Measurements from ENCODE around the gene NOS1AP.

- TF ChIP-seq, protein P1, sequence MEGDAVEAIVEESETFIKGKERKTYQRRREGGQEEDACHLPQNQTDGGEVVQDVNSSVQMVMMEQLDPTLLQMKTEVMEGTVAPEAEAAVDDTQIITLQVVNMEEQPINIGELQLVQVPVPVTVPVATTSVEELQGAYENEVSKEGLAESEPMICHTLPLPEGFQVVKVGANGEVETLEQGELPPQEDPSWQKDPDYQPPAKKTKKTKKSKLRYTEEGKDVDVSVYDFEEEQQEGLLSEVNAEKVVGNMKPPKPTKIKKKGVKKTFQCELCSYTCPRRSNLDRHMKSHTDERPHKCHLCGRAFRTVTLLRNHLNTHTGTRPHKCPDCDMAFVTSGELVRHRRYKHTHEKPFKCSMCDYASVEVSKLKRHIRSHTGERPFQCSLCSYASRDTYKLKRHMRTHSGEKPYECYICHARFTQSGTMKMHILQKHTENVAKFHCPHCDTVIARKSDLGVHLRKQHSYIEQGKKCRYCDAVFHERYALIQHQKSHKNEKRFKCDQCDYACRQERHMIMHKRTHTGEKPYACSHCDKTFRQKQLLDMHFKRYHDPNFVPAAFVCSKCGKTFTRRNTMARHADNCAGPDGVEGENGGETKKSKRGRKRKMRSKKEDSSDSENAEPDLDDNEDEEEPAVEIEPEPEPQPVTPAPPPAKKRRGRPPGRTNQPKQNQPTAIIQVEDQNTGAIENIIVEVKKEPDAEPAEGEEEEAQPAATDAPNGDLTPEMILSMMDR (conservative IDR thresholded peaks at IDR 0.05 in 1 of 2, IDR thresholded peaks at IDR 0.05 in 1 of 2; ENCODE audit: extremely low read depth in 1 of 2, insufficient read depth in 1 of 2, low read depth in 1 of 2, low read length in 2 of 2) = no peak
- TF ChIP-seq EZH2 (IDR thresholded peaks at IDR 0.05; ENCODE audit: borderline replicate concordance, low read length) = no peak
Observed at GRCh38 chr1:162196387-162196786, 126.9 kb downstream of the NOS1AP start.
